Keratinocyte (primary cell): ENCODE data around the gene ORC2.

Source experiments
- CTCF ChIP-seq, 3 experiments: IDR thresholded peaks in 1 of 3; conservative IDR thresholded peaks in 1 of 3; optimal IDR thresholded peaks in 1 of 3; 2 replicates in 2 of 3; 3 replicates in 1 of 3; pipeline versions ENCODE3 to v1.5.1; 2011; ENCODE audit warnings: low read length in 3 of 3, mild to moderate bottlenecking in 3 of 3, moderate library complexity in 2 of 3, control low read depth in 1 of 3, inconsistent platforms in 1 of 3; ENCODE audit not compliant: insufficient read depth in 2 of 3; ENCODE audit errors: extremely low read depth in 1 of 3
- EZH2 ChIP-seq: IDR thresholded peaks from one replicate; pipeline ENCODE4 v1.6.1; 2012; ENCODE audit warnings: inconsistent platforms, mild to moderate bottlenecking, low read length, moderate library complexity

GRCh38 chr2:200945395-200945729 lies 18.1 kb downstream of the ORC2 start:
- TF ChIP-seq CTCF (optimal IDR thresholded peaks at IDR 0.05 in 1 of 3, IDR thresholded peaks at IDR 0.05 in 1 of 3, conservative IDR thresholded peaks at IDR 0.05 in 1 of 3; ENCODE audit: extremely low read depth in 1 of 3, insufficient read depth in 2 of 3, low read length in 3 of 3) (no peak), EZH2 (no peak)
